Measurements from ENCODE around the gene ARHGAP26. TPM values are rescaled to one million over a fixed set of nuclear protein-coding genes. Genes with fewer than 3 reads are reported as not detected.

ARHGAP26 gene
- total RNA-seq, 1 experiment from 2014 or later: 79.8 TPM

GRCh38 chr5:143014017-143014651, 244.0 kb downstream of the ARHGAP26 start:
- TF ChIP-seq, protein P1, sequence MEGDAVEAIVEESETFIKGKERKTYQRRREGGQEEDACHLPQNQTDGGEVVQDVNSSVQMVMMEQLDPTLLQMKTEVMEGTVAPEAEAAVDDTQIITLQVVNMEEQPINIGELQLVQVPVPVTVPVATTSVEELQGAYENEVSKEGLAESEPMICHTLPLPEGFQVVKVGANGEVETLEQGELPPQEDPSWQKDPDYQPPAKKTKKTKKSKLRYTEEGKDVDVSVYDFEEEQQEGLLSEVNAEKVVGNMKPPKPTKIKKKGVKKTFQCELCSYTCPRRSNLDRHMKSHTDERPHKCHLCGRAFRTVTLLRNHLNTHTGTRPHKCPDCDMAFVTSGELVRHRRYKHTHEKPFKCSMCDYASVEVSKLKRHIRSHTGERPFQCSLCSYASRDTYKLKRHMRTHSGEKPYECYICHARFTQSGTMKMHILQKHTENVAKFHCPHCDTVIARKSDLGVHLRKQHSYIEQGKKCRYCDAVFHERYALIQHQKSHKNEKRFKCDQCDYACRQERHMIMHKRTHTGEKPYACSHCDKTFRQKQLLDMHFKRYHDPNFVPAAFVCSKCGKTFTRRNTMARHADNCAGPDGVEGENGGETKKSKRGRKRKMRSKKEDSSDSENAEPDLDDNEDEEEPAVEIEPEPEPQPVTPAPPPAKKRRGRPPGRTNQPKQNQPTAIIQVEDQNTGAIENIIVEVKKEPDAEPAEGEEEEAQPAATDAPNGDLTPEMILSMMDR (IDR thresholded peaks at IDR 0.05; ENCODE audit: insufficient read depth in 1 of 2, low read depth in 1 of 2, low read length in 1 of 2, severe bottlenecking in 1 of 2, unreplicated experiment in 1 of 2): peak; percentile 26 to 38
- ChIA-PET POLR2A (no interaction called here), CTCF (no interaction called here)
- no peaks in the 10 kb centered on the region for H3K27me3 Mint-ChIP-seq (ENCODE audit: insufficient read depth, unreplicated experiment)
- no peak overlapping the region for H3K4me3 Mint-ChIP-seq (ENCODE audit: unreplicated experiment)
- no TSS peak for BruUV-seq (replicated peaks)
- no peaks in the 10 kb centered on the region; the same call in 1 of the 2 replicates for H3K36me3 ChIP-seq (ENCODE audit: control insufficient read depth, insufficient read depth, low read length)
- peak in 1 of 2 experiments; percentile 37 for DNase-seq
- intact Hi-C loops (cut with micrococcal nuclease; ENCODE audit: unreplicated experiment): no loop called here
- no peaks in the 10 kb centered on the region for H3K9me3 ChIP-seq
- H3K9me3 Mint-ChIP-seq (ENCODE audit: unreplicated experiment): no peaks in the 10 kb centered on the region
- H3K27me3 ChIP-seq (replicated peaks; ENCODE audit: control insufficient read depth, insufficient read depth, low read length): no peaks in the 10 kb centered on the region
- peaks cover 15% of the 10 kb centered on the region for H3K4me1 Mint-ChIP-seq (ENCODE audit: low read depth, unreplicated experiment)
- H3K4me1 ChIP-seq: peaks cover 28% of the 10 kb centered on the region
- peaks cover 38% of the 10 kb centered on the region for H3K36me3 Mint-ChIP-seq (ENCODE audit: insufficient read depth, unreplicated experiment)
- H3K4me3 ChIP-seq (ENCODE audit: low read depth, low read length): no peak overlapping the region
- no peak overlapping the region for H3K27ac Mint-ChIP-seq (ENCODE audit: unreplicated experiment)

- no peaks in the 10 kb centered on the region for H3K27me3 Mint-ChIP-seq (ENCODE audit: insufficient read depth, unreplicated experiment)
- no peaks in the 10 kb centered on the region; the same call in 1 of the 2 replicates for H3K36me3 ChIP-seq (ENCODE audit: control insufficient read depth, insufficient read depth, low read length)
- POLR2A ChIA-PET: no interaction called here
- TF ChIP-seq, protein P1 (IDR thresholded peaks at IDR 0.05; ENCODE audit: insufficient read depth in 1 of 2, low read depth in 1 of 2, low read length in 1 of 2, severe bottlenecking in 1 of 2, unreplicated experiment in 1 of 2): peak in 1 of 2 experiments; percentile 22
- H3K27me3 ChIP-seq (replicated peaks; ENCODE audit: control insufficient read depth, insufficient read depth, low read length): no peaks in the 10 kb centered on the region
- no peaks in the 10 kb centered on the region for H3K9me3 ChIP-seq
- DNase-seq: peak in 1 of 2 experiments; percentile 13
- peaks cover 3% of the 10 kb centered on the region for H3K4me1 ChIP-seq
- H3K36me3 Mint-ChIP-seq (ENCODE audit: insufficient read depth, unreplicated experiment): peaks cover 50% of the 10 kb centered on the region
- no peak overlapping the region for H3K4me3 ChIP-seq (ENCODE audit: low read depth, low read length)
- intact Hi-C loops (cut with micrococcal nuclease; ENCODE audit: unreplicated experiment): no loop called here
- H3K27ac Mint-ChIP-seq (ENCODE audit: unreplicated experiment): no peak overlapping the region
- BruUV-seq (replicated peaks): no TSS peak
- no peak overlapping the region for H3K4me3 Mint-ChIP-seq (ENCODE audit: unreplicated experiment)
- H3K4me1 Mint-ChIP-seq (ENCODE audit: low read depth, unreplicated experiment): peaks cover 2% of the 10 kb centered on the region
- H3K9me3 Mint-ChIP-seq (ENCODE audit: unreplicated experiment): no peaks in the 10 kb centered on the region
- CTCF ChIA-PET: no interaction called here
These were observed 246.8 kb downstream of the ARHGAP26 start for GRCh38 chr5:143016777-143017516.

DNA sequence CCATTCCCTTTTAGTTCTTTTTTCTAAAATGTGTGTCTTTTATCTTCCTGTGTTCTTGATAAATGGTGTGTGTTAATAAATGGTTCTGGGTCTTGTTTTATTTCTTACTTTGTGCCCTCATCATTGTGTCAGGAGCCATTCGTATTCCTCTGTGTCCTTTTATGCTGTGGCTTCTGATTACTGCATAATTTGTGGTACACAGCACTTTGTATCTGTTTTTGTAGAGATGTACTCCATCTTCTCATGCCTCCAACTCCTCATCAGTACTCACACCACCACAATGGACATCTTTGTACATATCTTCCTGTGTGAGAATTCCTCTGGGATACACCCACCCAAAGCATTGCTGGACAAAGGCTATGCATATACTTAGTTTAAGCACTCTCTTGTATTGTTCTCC, 247.4 kb downstream of the ARHGAP26 start:
- no peaks in the 10 kb centered on the region for H3K4me1 ChIP-seq
- ChIA-PET POLR2A (no interaction called here), CTCF (no interaction called here)
- intact Hi-C loops (cut with micrococcal nuclease; ENCODE audit: unreplicated experiment): no loop called here
- Mint-ChIP-seq H3K9me3 (ENCODE audit: unreplicated experiment) (no peaks in the 10 kb centered on the region), H3K27me3 (ENCODE audit: insufficient read depth, unreplicated experiment) (no peaks in the 10 kb centered on the region), H3K4me1 (ENCODE audit: low read depth, unreplicated experiment) (no peaks in the 10 kb centered on the region), H3K27ac (ENCODE audit: unreplicated experiment) (no peak overlapping the region), H3K36me3 (ENCODE audit: insufficient read depth, unreplicated experiment) (peaks cover 49% of the 10 kb centered on the region), H3K4me3 (ENCODE audit: unreplicated experiment) (no peak overlapping the region)
- DNase-seq: no peak
- no peaks in the 10 kb centered on the region for H3K9me3 ChIP-seq
- TF ChIP-seq, protein P1 (IDR thresholded peaks at IDR 0.05; ENCODE audit: insufficient read depth in 1 of 2, low read depth in 1 of 2, low read length in 1 of 2, severe bottlenecking in 1 of 2, unreplicated experiment in 1 of 2): no peak
- no peaks in the 10 kb centered on the region for H3K27me3 ChIP-seq (replicated peaks; ENCODE audit: control insufficient read depth, insufficient read depth, low read length)
- no TSS peak for BruUV-seq (replicated peaks)
- no peak overlapping the region for H3K4me3 ChIP-seq (ENCODE audit: low read depth, low read length)
- H3K36me3 ChIP-seq (ENCODE audit: control insufficient read depth, insufficient read depth, low read length): no peaks in the 10 kb centered on the region; the same call in 1 of the 2 replicates
